Measurements from ENCODE around the gene SLC50A1. TPM values are rescaled to one million over a fixed set of nuclear protein-coding genes. Genes with fewer than 3 reads are reported as not detected.

The SLC50A1 gene
- total and polyA plus RNA-seq, 9 of the 15 experiments (the other 6 are each of a cell fraction or from before 2014, with no cell fraction given) = 46.5 to 132 (median 91.9) TPM

DNA sequence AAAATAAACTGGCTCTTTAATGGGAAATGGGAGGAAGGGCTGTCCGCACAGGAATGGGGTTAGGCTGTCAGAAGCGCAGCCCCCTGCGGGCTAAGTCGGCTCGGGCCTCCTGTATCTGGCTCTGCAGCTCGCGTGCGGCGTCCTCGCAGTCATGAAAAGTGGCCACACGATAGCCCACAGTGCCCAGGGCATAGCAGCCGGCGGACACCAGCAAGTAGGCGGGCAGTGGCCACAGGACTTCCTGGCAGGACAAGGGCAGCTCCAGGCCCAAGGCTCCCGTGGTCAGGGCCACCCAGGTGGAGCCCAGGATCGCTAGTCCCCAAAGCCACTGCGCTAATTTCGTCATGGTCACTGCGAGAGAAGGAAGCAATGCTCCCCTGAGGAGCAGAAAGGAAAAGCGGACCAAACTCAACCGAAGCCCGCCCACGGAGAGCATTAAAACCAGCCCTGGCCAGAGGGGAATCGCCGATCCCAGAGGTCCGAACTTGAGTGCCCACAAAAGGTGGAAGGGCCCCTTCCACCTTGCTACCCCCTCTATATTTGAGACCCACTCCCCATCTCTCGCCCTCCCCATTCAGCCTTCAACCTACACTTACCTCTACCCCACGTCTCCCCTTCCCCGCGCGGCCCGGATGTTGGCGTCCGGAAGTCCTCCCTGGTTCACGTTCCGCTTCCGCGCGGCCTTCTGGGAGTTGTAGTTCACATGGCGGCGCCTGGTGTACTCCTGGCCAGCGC is 4.4 kb downstream of the SLC50A1 start, which contains the start of gene DPM3 (continued):
- TF ChIP-seq HOXB6 (CRISPR knock-in tag; IDR thresholded peaks at IDR 0.05; ENCODE audit: borderline replicate concordance) (no peak), ZNF76 (CRISPR knock-in tag; IDR thresholded peaks at IDR 0.05; ENCODE audit: borderline replicate concordance) (peak; percentile 56; the same call in 1 of the 2 replicates), DDX20 (tag; IDR thresholded peaks at IDR 0.05; ENCODE audit: low read depth) (no peak), FOSL1 (tag; conservative IDR thresholded peaks at IDR 0.05) (no peak), NCOR1 (IDR thresholded peaks at IDR 0.05) (no peak), GABPB2 (CRISPR knock-in tag; conservative IDR thresholded peaks at IDR 0.05) (no peak), ESRRB (CRISPR knock-in tag; IDR thresholded peaks at IDR 0.05; ENCODE audit: borderline replicate concordance) (no peak), ZC3H4 (CRISPR knock-in tag; IDR thresholded peaks at IDR 0.05; ENCODE audit: borderline replicate concordance) (peak; percentile 12; the same call in 1 of the 2 replicates), ZNF551 (CRISPR knock-in tag; IDR thresholded peaks at IDR 0.05) (no peak), MAZ (CRISPR knock-in tag; conservative IDR thresholded peaks at IDR 0.05 in 1 of 2, IDR thresholded peaks at IDR 0.05 in 1 of 2) (peak; percentile 70 to 73), ZNF140 (CRISPR knock-in tag; IDR thresholded peaks at IDR 0.05) (no peak), ZNF589 (CRISPR knock-in tag; IDR thresholded peaks at IDR 0.05; ENCODE audit: low read depth) (no peak), HMG20A (CRISPR knock-in tag; conservative IDR thresholded peaks at IDR 0.05) (no peak), DIDO1 (tag; IDR thresholded peaks at IDR 0.05; ENCODE audit: low read depth) (peak; percentile 84), ZEB2 (IDR thresholded peaks at IDR 0.05) (peak; percentile 85), BHLHE40 (IDR thresholded peaks at IDR 0.05; ENCODE audit: low read length) (peak; percentile 19; the same call in 1 of the 2 replicates)
- TF ChIP-seq, protein P1, sequence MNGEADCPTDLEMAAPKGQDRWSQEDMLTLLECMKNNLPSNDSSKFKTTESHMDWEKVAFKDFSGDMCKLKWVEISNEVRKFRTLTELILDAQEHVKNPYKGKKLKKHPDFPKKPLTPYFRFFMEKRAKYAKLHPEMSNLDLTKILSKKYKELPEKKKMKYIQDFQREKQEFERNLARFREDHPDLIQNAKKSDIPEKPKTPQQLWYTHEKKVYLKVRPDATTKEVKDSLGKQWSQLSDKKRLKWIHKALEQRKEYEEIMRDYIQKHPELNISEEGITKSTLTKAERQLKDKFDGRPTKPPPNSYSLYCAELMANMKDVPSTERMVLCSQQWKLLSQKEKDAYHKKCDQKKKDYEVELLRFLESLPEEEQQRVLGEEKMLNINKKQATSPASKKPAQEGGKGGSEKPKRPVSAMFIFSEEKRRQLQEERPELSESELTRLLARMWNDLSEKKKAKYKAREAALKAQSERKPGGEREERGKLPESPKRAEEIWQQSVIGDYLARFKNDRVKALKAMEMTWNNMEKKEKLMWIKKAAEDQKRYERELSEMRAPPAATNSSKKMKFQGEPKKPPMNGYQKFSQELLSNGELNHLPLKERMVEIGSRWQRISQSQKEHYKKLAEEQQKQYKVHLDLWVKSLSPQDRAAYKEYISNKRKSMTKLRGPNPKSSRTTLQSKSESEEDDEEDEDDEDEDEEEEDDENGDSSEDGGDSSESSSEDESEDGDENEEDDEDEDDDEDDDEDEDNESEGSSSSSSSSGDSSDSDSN (IDR thresholded peaks at IDR 0.05; ENCODE audit: borderline replicate concordance in 1 of 2, low read depth in 2 of 2, low read length in 2 of 2) = no peak; a peak in 1 of 4 replicates
- TF ChIP-seq, protein P2, sequence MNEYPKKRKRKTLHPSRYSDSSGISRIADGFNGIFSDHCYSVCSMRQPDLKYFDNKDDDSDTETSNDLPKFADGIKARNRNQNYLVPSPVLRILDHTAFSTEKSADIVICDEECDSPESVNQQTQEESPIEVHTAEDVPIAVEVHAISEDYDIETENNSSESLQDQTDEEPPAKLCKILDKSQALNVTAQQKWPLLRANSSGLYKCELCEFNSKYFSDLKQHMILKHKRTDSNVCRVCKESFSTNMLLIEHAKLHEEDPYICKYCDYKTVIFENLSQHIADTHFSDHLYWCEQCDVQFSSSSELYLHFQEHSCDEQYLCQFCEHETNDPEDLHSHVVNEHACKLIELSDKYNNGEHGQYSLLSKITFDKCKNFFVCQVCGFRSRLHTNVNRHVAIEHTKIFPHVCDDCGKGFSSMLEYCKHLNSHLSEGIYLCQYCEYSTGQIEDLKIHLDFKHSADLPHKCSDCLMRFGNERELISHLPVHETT (CRISPR knock-in tag; conservative IDR thresholded peaks at IDR 0.05 in 1 of 2, IDR thresholded peaks at IDR 0.05 in 1 of 2) = peak in 1 of 2 experiments; percentile 50; a peak in 1 of 4 replicates
- TF ChIP-seq, protein P3, sequence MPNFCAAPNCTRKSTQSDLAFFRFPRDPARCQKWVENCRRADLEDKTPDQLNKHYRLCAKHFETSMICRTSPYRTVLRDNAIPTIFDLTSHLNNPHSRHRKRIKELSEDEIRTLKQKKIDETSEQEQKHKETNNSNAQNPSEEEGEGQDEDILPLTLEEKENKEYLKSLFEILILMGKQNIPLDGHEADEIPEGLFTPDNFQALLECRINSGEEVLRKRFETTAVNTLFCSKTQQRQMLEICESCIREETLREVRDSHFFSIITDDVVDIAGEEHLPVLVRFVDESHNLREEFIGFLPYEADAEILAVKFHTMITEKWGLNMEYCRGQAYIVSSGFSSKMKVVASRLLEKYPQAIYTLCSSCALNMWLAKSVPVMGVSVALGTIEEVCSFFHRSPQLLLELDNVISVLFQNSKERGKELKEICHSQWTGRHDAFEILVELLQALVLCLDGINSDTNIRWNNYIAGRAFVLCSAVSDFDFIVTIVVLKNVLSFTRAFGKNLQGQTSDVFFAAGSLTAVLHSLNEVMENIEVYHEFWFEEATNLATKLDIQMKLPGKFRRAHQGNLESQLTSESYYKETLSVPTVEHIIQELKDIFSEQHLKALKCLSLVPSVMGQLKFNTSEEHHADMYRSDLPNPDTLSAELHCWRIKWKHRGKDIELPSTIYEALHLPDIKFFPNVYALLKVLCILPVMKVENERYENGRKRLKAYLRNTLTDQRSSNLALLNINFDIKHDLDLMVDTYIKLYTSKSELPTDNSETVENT (CRISPR knock-in tag; IDR thresholded peaks at IDR 0.05) = peak; percentile 49; the same call in 1 of the 2 replicates
- TF ChIP-seq, protein P4, sequence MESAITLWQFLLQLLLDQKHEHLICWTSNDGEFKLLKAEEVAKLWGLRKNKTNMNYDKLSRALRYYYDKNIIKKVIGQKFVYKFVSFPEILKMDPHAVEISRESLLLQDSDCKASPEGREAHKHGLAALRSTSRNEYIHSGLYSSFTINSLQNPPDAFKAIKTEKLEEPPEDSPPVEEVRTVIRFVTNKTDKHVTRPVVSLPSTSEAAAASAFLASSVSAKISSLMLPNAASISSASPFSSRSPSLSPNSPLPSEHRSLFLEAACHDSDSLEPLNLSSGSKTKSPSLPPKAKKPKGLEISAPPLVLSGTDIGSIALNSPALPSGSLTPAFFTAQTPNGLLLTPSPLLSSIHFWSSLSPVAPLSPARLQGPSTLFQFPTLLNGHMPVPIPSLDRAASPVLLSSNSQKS (CRISPR knock-in tag; IDR thresholded peaks at IDR 0.05) = no peak

All from K562 (cell line).